ENCODE results near the gene LYST. TPM values are rescaled to one million over a fixed set of nuclear protein-coding genes. Genes with fewer than 3 reads are reported as not detected.

LYST gene
- total and polyA plus RNA-seq, 10 of the 15 experiments (the other 5 are each of a cell fraction or from before 2014, with no cell fraction given): 3.3 to 28.1 (median 5.6) TPM

DNA sequence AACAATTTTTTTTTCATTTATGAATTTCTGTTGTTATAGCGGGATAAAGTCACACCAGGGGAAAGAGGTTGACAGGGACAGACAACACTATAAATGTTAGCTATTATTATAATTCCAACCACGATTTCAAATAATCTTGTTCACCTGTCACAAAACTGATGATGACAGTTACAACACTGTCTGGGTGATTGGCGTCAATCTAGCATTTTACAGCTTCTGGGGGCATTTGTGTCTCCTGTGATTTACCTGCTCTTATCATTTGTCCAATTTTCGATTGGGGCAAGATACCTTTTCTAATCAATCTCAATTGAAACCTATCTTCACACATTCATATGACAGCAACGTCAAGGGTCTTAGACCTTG, 44.6 kb upstream of the LYST start (continued):
- TF ChIP-seq, protein P1, sequence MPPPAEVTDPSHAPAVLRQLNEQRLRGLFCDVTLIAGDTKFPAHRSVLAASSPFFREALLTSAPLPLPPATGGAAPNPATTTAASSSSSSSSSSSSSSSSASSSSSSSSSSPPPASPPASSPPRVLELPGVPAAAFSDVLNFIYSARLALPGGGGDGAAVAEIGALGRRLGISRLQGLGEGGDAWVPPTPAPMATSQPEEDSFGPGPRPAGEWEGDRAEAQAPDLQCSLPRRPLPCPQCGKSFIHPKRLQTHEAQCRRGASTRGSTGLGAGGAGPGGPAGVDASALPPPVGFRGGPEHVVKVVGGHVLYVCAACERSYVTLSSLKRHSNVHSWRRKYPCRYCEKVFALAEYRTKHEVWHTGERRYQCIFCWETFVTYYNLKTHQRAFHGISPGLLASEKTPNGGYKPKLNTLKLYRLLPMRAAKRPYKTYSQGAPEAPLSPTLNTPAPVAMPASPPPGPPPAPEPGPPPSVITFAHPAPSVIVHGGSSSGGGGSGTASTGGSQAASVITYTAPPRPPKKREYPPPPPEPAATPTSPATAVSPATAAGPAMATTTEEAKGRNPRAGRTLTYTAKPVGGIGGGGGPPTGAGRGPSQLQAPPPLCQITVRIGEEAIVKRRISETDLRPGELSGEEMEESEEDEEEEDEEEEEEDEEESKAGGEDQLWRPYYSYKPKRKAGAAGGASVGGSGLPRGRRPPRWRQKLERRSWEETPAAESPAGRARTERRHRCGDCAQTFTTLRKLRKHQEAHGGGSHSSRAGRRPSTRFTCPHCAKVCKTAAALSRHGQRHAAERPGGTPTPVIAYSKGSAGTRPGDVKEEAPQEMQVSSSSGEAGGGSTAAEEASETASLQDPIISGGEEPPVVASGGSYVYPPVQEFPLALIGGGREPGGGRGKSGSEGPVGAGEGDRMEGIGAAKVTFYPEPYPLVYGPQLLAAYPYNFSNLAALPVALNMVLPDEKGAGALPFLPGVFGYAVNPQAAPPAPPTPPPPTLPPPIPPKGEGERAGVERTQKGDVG (CRISPR knock-in tag; IDR thresholded peaks at IDR 0.05): no peak
- TF ChIP-seq ATF7 (IDR thresholded peaks at IDR 0.05; ENCODE audit: low read depth) (no peak), MYB (IDR thresholded peaks at IDR 0.05; ENCODE audit: borderline replicate concordance, low read depth, low read length) (no peak), SRF (IDR thresholded peaks at IDR 0.05; ENCODE audit: low read depth in 2 of 2, low read length in 2 of 2) (no peak), SREBF2 (IDR thresholded peaks at IDR 0.05; ENCODE audit: low read length) (no peak)
- TF ChIP-seq, protein P2, sequence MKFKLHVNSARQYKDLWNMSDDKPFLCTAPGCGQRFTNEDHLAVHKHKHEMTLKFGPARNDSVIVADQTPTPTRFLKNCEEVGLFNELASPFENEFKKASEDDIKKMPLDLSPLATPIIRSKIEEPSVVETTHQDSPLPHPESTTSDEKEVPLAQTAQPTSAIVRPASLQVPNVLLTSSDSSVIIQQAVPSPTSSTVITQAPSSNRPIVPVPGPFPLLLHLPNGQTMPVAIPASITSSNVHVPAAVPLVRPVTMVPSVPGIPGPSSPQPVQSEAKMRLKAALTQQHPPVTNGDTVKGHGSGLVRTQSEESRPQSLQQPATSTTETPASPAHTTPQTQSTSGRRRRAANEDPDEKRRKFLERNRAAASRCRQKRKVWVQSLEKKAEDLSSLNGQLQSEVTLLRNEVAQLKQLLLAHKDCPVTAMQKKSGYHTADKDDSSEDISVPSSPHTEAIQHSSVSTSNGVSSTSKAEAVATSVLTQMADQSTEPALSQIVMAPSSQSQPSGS (IDR thresholded peaks at IDR 0.05; ENCODE audit: low read length): no peak
